ENCODE data around the gene UGT1A5. TPM values are rescaled to one million over a fixed set of nuclear protein-coding genes. Genes with fewer than 3 reads are reported as not detected.

The UGT1A5 gene
- total RNA-seq, 2 experiments from 2014 or later, result not detected

GRCh38 chr2:233820774-233821105 lies 108.0 kb downstream of the UGT1A5 start:
- Histone ChIP-seq H3K79me2 (ENCODE audit: insufficient read depth, low read depth, low read length) (no peaks in the 10 kb centered on the region), H3K36me3 (ENCODE audit: insufficient read depth, low read length) (no peaks in the 10 kb centered on the region), H3K9me2 (ENCODE audit: insufficient read depth, low read length) (no peaks in the 10 kb centered on the region), H3K4me3 (ENCODE audit: low read depth, low read length, poor library complexity, severe bottlenecking) (no peak overlapping the region), H3K9me3 (ENCODE audit: low read length) (no peaks in the 10 kb centered on the region), H2AFZ (ENCODE audit: low read length) (no peak overlapping the region), H3K4me1 (ENCODE audit: insufficient read depth, low read length, poor library complexity, severe bottlenecking) (no peaks in the 10 kb centered on the region), H3K4me2 (ENCODE audit: low read length) (no peak overlapping the region), H3K27ac (ENCODE audit: low read depth, low read length, poor library complexity, severe bottlenecking) (no peak overlapping the region), H4K20me1 (ENCODE audit: insufficient read depth, low read length) (no peaks in the 10 kb centered on the region)
- TF ChIP-seq EZH2phosphoT487 (IDR thresholded peaks at IDR 0.05; ENCODE audit: borderline replicate concordance, low read depth, low read length) (no peak), CTCF (conservative IDR thresholded peaks at IDR 0.05; ENCODE audit: low read length) (no peak)
- POLR2A ChIA-PET, result interaction anchor here (0.6 kb wide), 1 partner anchor 51 kb away, joined by 4 read pairs; no protein-coding TSS in a partner anchor
- intact Hi-C loops (cut with micrococcal nuclease; ENCODE audit: unreplicated experiment), result no loop called here
- no TSS peak for BruUV-seq (replicated peaks)
- DNase-seq (ENCODE audit: low spot score), result no peak
- CTCF ChIA-PET (ENCODE audit: unreplicated experiment), result interaction anchor here (0.5 kb wide), 1 partner anchor 38 kb away, joined by 3 read pairs; no protein-coding TSS in a partner anchor

GRCh38 chr2:233821196-233821595 lies 108.5 kb downstream of the UGT1A5 start:
- no peaks in the 10 kb centered on the region for H3K36me3 ChIP-seq (ENCODE audit: insufficient read depth, low read length)
- no peaks in the 10 kb centered on the region for H3K9me3 ChIP-seq (ENCODE audit: low read length)
- H3K27ac ChIP-seq (ENCODE audit: low read depth, low read length, poor library complexity, severe bottlenecking), result no peak overlapping the region
- CTCF ChIA-PET (ENCODE audit: unreplicated experiment), result no interaction called here
- H3K9me2 ChIP-seq (ENCODE audit: insufficient read depth, low read length), result no peaks in the 10 kb centered on the region
- H3K4me1 ChIP-seq (ENCODE audit: insufficient read depth, low read length, poor library complexity, severe bottlenecking), result no peaks in the 10 kb centered on the region
- BruUV-seq (replicated peaks), result no TSS peak
- no peak overlapping the region for H3K4me2 ChIP-seq (ENCODE audit: low read length)
- TF ChIP-seq EZH2phosphoT487 (IDR thresholded peaks at IDR 0.05; ENCODE audit: borderline replicate concordance, low read depth, low read length) (no peak), CTCF (conservative IDR thresholded peaks at IDR 0.05; ENCODE audit: low read length) (no peak)
- POLR2A ChIA-PET, result no interaction called here
- DNase-seq (ENCODE audit: low spot score), result no peak
- no peaks in the 10 kb centered on the region for H4K20me1 ChIP-seq (ENCODE audit: insufficient read depth, low read length)
- intact Hi-C loops (cut with micrococcal nuclease; ENCODE audit: unreplicated experiment), result no loop called here
- H3K79me2 ChIP-seq (ENCODE audit: insufficient read depth, low read depth, low read length), result no peaks in the 10 kb centered on the region
- no peak overlapping the region for H2AFZ ChIP-seq (ENCODE audit: low read length)
- H3K4me3 ChIP-seq (ENCODE audit: low read depth, low read length, poor library complexity, severe bottlenecking), result no peak overlapping the region

GRCh38 chr2:233821709-233822100 lies 109.0 kb downstream of the UGT1A5 start:
- BruUV-seq (replicated peaks), result no TSS peak
- Histone ChIP-seq H3K36me3 (ENCODE audit: insufficient read depth, low read length) (no peaks in the 10 kb centered on the region), H3K27ac (ENCODE audit: low read depth, low read length, poor library complexity, severe bottlenecking) (no peak overlapping the region), H3K4me3 (ENCODE audit: low read depth, low read length, poor library complexity, severe bottlenecking) (no peak overlapping the region), H3K9me2 (ENCODE audit: insufficient read depth, low read length) (no peaks in the 10 kb centered on the region), H4K20me1 (ENCODE audit: insufficient read depth, low read length) (no peaks in the 10 kb centered on the region), H3K4me2 (ENCODE audit: low read length) (no peak overlapping the region), H2AFZ (ENCODE audit: low read length) (no peak overlapping the region), H3K79me2 (ENCODE audit: insufficient read depth, low read depth, low read length) (no peaks in the 10 kb centered on the region), H3K4me1 (ENCODE audit: insufficient read depth, low read length, poor library complexity, severe bottlenecking) (no peaks in the 10 kb centered on the region), H3K9me3 (ENCODE audit: low read length) (no peaks in the 10 kb centered on the region)
- DNase-seq (ENCODE audit: low spot score), result no peak
- TF ChIP-seq EZH2phosphoT487 (IDR thresholded peaks at IDR 0.05; ENCODE audit: borderline replicate concordance, low read depth, low read length) (no peak), CTCF (conservative IDR thresholded peaks at IDR 0.05; ENCODE audit: low read length) (no peak)
- ChIA-PET POLR2A (no interaction called here), CTCF (ENCODE audit: unreplicated experiment) (no interaction called here)
- intact Hi-C loops (cut with micrococcal nuclease; ENCODE audit: unreplicated experiment), result no loop called here

Data from OCI-LY7 (cell line).